ENCODE data around the gene MBD1.

MBD1 gene

GRCh38 chr18:50281972-50282520 is 723 bp upstream of the MBD1 start:
- H3K9ac ChIP-seq (ENCODE audit: low read length), result peak overlapping the region; percentile 75
- H3K27me3 ChIP-seq (ENCODE audit: control insufficient read depth in 1 of 2, insufficient read depth in 2 of 2, low read length in 2 of 2), result no peaks in the 10 kb centered on the region
- H3K4me1 ChIP-seq (ENCODE audit: insufficient read depth, low read length), result peaks cover 27% of the 10 kb centered on the region
- H3K4me3 ChIP-seq (ENCODE audit: low read depth in 1 of 2, low read length in 2 of 2), result peak overlapping the region; percentile 69 to 99
- no peaks in the 10 kb centered on the region for H3K9me3 ChIP-seq (ENCODE audit: low read length)
- H3K27ac ChIP-seq (ENCODE audit: low read depth, low read length), result peak overlapping the region; percentile 81
- peaks cover 35% of the 10 kb centered on the region for H3K36me3 ChIP-seq (ENCODE audit: insufficient read depth, low read length)

GRCh38 chr18:50280707-50281294 is 522 bp downstream of the MBD1 start:
- Histone ChIP-seq H3K4me3 (ENCODE audit: low read depth in 1 of 2, low read length in 2 of 2) (peak overlapping the region; percentile 86 to 99), H3K36me3 (ENCODE audit: insufficient read depth, low read length) (peaks cover 47% of the 10 kb centered on the region), H3K4me1 (ENCODE audit: insufficient read depth, low read length) (peaks cover 27% of the 10 kb centered on the region), H3K27ac (ENCODE audit: low read depth, low read length) (peak overlapping the region; percentile 81), H3K9ac (ENCODE audit: low read length) (peak overlapping the region; percentile 99), H3K27me3 (ENCODE audit: control insufficient read depth in 1 of 2, insufficient read depth in 2 of 2, low read length in 2 of 2) (no peaks in the 10 kb centered on the region), H3K9me3 (ENCODE audit: low read length) (no peaks in the 10 kb centered on the region)

DNA sequence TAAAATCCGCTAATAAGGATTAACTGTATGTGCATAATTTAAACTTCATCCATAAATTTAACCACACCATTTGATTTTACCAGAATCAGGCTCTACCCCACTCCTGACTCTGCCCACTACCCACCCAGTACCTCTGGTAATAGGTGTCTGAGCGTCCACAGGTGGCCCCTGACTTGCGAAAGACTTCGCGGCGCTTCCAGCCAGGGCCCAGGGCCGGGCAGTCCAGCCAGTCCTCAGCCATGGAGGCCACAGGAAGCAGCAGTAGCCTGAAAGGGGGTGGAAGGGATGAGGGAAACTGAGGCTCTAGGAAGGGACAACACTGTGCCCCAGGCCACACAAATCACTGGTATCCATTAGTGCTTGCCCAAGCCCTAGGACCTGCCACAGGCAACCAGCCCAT is 1.6 kb downstream of the MBD1 start:
- H3K9me3 ChIP-seq (ENCODE audit: low read length), result no peaks in the 10 kb centered on the region
- no peak overlapping the region for H3K27ac ChIP-seq (ENCODE audit: low read depth, low read length)
- peaks cover 27% of the 10 kb centered on the region for H3K4me1 ChIP-seq (ENCODE audit: insufficient read depth, low read length)
- H3K36me3 ChIP-seq (ENCODE audit: insufficient read depth, low read length), result peaks cover 58% of the 10 kb centered on the region
- H3K9ac ChIP-seq (ENCODE audit: low read length), result no peak overlapping the region
- H3K4me3 ChIP-seq (ENCODE audit: low read depth in 1 of 2, low read length in 2 of 2), result no peak overlapping the region
- no peaks in the 10 kb centered on the region for H3K27me3 ChIP-seq (ENCODE audit: control insufficient read depth in 1 of 2, insufficient read depth in 2 of 2, low read length in 2 of 2)

DNA sequence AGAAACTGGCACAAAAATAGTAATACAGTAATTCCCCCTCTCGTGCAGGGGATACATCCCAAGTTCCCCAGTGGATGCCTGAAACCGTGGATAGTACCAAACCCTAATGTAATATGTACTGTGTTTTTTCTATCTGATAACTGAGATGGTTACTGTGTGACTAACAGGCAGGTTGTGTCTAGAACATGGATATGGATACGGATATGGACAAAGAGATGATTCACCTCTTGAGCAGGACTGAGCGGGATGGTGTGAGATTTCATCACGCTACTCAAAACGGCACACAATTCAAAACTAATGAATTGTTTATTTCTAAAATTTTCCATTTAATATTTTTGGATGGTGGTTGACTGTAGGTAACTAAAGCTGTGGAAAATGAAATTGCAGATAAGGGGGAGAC is 3.4 kb downstream of the MBD1 start:
- Histone ChIP-seq H3K36me3 (ENCODE audit: insufficient read depth, low read length) (peaks cover 61% of the 10 kb centered on the region), H3K9ac (ENCODE audit: low read length) (no peak overlapping the region), H3K4me3 (ENCODE audit: low read depth in 1 of 2, low read length in 2 of 2) (no peak overlapping the region), H3K9me3 (ENCODE audit: low read length) (no peaks in the 10 kb centered on the region), H3K27me3 (ENCODE audit: control insufficient read depth in 1 of 2, insufficient read depth in 2 of 2, low read length in 2 of 2) (no peaks in the 10 kb centered on the region), H3K27ac (ENCODE audit: low read depth, low read length) (no peak overlapping the region), H3K4me1 (ENCODE audit: insufficient read depth, low read length) (peaks cover 27% of the 10 kb centered on the region)

DNA sequence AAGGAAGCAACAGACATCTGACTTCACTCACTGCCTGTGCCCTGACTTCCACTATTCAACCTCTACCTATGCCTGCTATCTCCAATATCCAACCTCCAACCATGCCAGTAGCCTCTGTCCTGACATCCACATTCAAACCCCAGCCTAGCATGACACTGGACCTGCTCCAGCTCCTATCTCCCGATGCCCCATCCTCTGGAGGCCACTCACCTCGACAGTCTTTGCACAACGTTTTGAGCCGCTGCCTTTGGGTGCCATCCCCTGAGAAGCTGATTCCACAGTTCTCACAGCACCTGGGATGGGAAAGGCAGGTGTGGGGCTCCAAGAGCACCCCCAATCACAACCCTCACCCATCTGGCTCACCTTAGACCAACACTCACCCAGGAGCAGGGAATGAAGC is 4.9 kb downstream of the MBD1 start:
- Histone ChIP-seq H3K4me1 (ENCODE audit: insufficient read depth, low read length) (peaks cover 21% of the 10 kb centered on the region), H3K36me3 (ENCODE audit: insufficient read depth, low read length) (peaks cover 67% of the 10 kb centered on the region), H3K27ac (ENCODE audit: low read depth, low read length) (no peak overlapping the region), H3K9ac (ENCODE audit: low read length) (no peak overlapping the region), H3K27me3 (ENCODE audit: control insufficient read depth in 1 of 2, insufficient read depth in 2 of 2, low read length in 2 of 2) (no peaks in the 10 kb centered on the region), H3K4me3 (ENCODE audit: low read depth in 1 of 2, low read length in 2 of 2) (no peak overlapping the region), H3K9me3 (ENCODE audit: low read length) (no peaks in the 10 kb centered on the region)

- Histone ChIP-seq H3K27ac (ENCODE audit: low read depth, low read length) (no peak overlapping the region), H3K9ac (ENCODE audit: low read length) (no peak overlapping the region), H3K4me3 (ENCODE audit: low read depth in 1 of 2, low read length in 2 of 2) (no peak overlapping the region), H3K4me1 (ENCODE audit: insufficient read depth, low read length) (peaks cover 19% of the 10 kb centered on the region), H3K27me3 (ENCODE audit: control insufficient read depth in 1 of 2, insufficient read depth in 2 of 2, low read length in 2 of 2) (no peaks in the 10 kb centered on the region), H3K9me3 (ENCODE audit: low read length) (no peaks in the 10 kb centered on the region), H3K36me3 (ENCODE audit: insufficient read depth, low read length) (peaks cover 75% of the 10 kb centered on the region)
Measured at GRCh38 chr18:50275503-50276036, 5.8 kb downstream of the MBD1 start.

GRCh38 chr18:50274941-50275340 is 6.4 kb downstream of the MBD1 start:
- Histone ChIP-seq H3K9ac (ENCODE audit: low read length) (no peak overlapping the region), H3K4me1 (ENCODE audit: insufficient read depth, low read length) (peaks cover 13% of the 10 kb centered on the region), H3K27ac (ENCODE audit: low read depth, low read length) (no peak overlapping the region), H3K4me3 (ENCODE audit: low read depth in 1 of 2, low read length in 2 of 2) (no peak overlapping the region), H3K9me3 (ENCODE audit: low read length) (no peaks in the 10 kb centered on the region), H3K36me3 (ENCODE audit: insufficient read depth, low read length) (peaks cover 75% of the 10 kb centered on the region), H3K27me3 (ENCODE audit: control insufficient read depth in 1 of 2, insufficient read depth in 2 of 2, low read length in 2 of 2) (no peaks in the 10 kb centered on the region)

DNA sequence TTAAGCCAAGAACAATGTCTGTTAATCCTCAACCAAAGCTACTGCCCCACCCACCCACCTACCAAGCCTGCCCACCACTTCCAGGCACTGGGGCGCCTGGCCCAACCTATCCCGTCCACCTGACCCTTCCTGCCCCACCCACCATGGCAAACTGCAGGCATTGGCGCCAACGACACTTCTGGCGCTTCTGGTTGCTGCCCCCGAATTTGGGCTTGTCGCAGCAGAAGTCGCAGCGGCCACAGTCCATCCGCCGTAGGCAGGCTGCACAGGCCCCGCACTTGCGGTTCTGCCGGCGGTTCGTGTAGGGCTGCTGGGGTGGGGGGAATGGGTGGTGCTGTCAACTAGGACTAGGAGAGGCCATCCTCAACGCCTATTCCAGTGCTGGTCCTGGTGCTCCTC is 7.3 kb downstream of the MBD1 start:
- Histone ChIP-seq H3K4me1 (ENCODE audit: insufficient read depth, low read length) (peaks cover 5% of the 10 kb centered on the region), H3K27me3 (ENCODE audit: control insufficient read depth in 1 of 2, insufficient read depth in 2 of 2, low read length in 2 of 2) (no peaks in the 10 kb centered on the region), H3K9me3 (ENCODE audit: low read length) (no peaks in the 10 kb centered on the region), H3K36me3 (ENCODE audit: insufficient read depth, low read length) (peaks cover 81% of the 10 kb centered on the region), H3K9ac (ENCODE audit: low read length) (no peak overlapping the region), H3K4me3 (ENCODE audit: low read depth in 1 of 2, low read length in 2 of 2) (no peak overlapping the region), H3K27ac (ENCODE audit: low read depth, low read length) (no peak overlapping the region)

DNA sequence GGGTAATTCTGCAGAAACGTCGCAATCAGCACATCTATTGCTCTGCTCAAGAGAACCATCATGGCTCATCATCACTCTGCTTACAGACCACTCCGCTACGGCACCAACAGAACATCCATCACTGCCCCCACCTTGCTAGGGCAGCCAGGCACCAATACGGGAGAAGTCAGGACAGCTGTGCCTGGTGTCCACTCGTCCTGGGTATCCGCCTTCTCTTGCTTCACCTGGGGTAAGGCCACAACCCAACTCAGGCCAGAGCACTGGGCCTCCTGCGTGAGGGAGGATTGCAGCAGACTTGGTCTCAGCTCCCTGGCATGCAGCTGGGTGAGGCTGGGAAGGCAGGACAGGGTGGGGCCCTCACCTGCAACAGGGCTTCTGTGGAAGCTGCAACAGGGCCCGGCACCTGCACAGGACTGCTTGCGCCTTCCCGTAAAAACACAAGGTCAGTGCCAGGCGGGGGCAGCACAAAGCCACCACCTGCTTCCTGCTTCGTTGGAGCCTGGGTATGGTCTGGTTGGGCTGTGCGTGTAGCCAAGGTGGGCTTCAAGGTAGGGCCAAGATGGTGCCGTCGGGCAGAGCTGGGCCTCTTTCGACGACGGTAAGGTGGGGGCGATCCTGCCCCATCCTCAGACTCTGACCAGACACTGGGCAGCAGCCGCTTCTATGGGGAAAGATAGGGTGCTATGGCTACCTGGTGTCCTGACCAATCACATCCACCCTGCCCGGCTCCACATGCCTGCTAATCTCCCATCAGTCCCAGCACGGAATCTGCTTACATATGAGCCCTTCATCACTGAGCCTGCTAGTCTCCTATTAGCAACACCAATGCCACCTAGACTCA is 7.9 kb downstream of the MBD1 start:
- Histone ChIP-seq H3K9me3 (ENCODE audit: low read length) (no peaks in the 10 kb centered on the region), H3K4me3 (ENCODE audit: low read depth in 1 of 2, low read length in 2 of 2) (no peak overlapping the region), H3K27ac (ENCODE audit: low read depth, low read length) (no peak overlapping the region), H3K36me3 (ENCODE audit: insufficient read depth, low read length) (peaks cover 78% of the 10 kb centered on the region), H3K9ac (ENCODE audit: low read length) (no peak overlapping the region), H3K27me3 (ENCODE audit: control insufficient read depth in 1 of 2, insufficient read depth in 2 of 2, low read length in 2 of 2) (no peaks in the 10 kb centered on the region), H3K4me1 (ENCODE audit: insufficient read depth, low read length) (no peaks in the 10 kb centered on the region)

DNA sequence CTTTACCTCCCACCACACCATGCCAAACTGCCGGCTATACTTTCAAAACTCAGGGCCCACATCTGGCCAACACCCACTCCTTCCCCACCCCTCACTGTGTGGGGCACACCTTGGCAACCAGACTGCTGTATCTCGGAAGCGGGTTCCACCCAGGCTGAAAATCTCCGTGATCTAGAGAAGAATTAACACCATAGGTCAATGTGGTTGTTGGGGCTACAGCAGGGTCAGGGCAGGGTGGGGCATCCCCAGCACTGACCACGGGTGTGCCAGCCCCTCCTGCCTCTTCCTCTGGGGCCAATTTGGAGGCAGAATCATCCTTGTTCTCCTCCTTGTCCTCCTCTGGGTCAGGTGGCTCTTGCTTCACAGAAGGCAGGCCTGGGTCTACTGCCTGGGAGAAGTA is 8.8 kb downstream of the MBD1 start:
- H3K36me3 ChIP-seq (ENCODE audit: insufficient read depth, low read length), result peaks cover 73% of the 10 kb centered on the region
- no peaks in the 10 kb centered on the region for H3K4me1 ChIP-seq (ENCODE audit: insufficient read depth, low read length)
- no peaks in the 10 kb centered on the region for H3K9me3 ChIP-seq (ENCODE audit: low read length)
- no peaks in the 10 kb centered on the region for H3K27me3 ChIP-seq (ENCODE audit: control insufficient read depth in 1 of 2, insufficient read depth in 2 of 2, low read length in 2 of 2)
- no peak overlapping the region for H3K4me3 ChIP-seq (ENCODE audit: low read depth in 1 of 2, low read length in 2 of 2)
- H3K27ac ChIP-seq (ENCODE audit: low read depth, low read length), result no peak overlapping the region
- no peak overlapping the region for H3K9ac ChIP-seq (ENCODE audit: low read length)

DNA sequence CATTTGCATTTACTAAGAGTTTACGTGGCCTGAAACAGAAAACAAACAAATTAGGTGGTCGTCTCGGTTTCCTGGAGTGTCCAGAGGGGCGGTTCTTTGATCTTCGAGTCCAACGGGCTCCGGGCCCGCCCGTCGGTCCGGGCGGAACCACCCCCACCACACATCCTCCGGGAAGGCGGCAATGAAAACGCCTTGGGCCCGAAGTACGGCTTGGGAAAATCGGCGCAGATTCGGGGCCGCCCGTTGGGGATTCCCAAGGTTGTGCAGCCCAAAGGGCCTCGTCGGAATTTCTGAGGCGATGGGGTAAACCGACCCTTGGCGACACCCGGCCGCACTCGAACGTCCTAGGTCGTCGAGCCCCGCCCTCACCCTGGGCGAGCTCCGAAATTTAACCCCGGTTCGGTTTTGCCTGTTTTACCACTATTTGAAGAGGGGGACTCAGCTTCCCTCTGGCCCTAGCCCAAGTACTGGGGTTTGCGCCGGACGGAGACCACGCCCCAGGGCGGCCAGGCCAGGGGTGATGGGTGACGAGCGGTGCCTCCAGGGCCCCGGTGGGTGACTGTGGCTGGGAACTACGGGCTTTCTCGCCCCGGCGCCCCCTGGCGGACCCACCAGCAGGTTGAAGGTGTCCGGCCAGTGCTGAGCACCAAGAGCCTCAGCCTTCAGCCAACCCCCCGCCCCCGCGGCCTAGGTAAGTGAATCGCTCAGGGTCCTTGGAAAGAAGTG is 13.1 kb downstream of the MBD1 start:
- H3K4me1 ChIP-seq (ENCODE audit: insufficient read depth, low read length), result peaks cover 6% of the 10 kb centered on the region
- H3K27ac ChIP-seq (ENCODE audit: low read depth, low read length), result peak overlapping the region; percentile 66
- H3K9ac ChIP-seq (ENCODE audit: low read length), result no peak overlapping the region
- peak overlapping the region; percentile 30 to 58 for H3K4me3 ChIP-seq (ENCODE audit: low read depth in 1 of 2, low read length in 2 of 2)
- no peaks in the 10 kb centered on the region for H3K27me3 ChIP-seq (ENCODE audit: control insufficient read depth in 1 of 2, insufficient read depth in 2 of 2, low read length in 2 of 2)
- H3K36me3 ChIP-seq (ENCODE audit: insufficient read depth, low read length), result peaks cover 33% of the 10 kb centered on the region
- no peaks in the 10 kb centered on the region for H3K9me3 ChIP-seq (ENCODE audit: low read length)

All from muscle layer of colon (tissue), 2 donors.